T-helper 2 cell treated with Interferon-gamma antibody and Interleukin-4, amounts not matched to agents 5 μg/mL and 100 μg/mL, for 36 hours (primary cell): ENCODE data around the gene PCDHGA4.
A peak's percentile ranks its signal among the peaks of the same experiment; 100 is the strongest.
"Not testable (repeated sequence)": the region's sequence is repeated elsewhere in the genome, so short reads cannot be mapped to it uniquely, and the experiment has no call there.

Experiments used
- DNase-seq: peaks from one replicate; pipeline ENCODE4 v3.0.0; 2021; ENCODE audit warnings: low spot score
- H3K27ac Mint-ChIP-seq: one replicate; pipeline ENCODE4 v1.8.0; 2021; ENCODE audit warnings: mild to moderate bottlenecking, mixed read lengths
- H3K27me3 Mint-ChIP-seq: one replicate; pipeline ENCODE4 v1.8.0; 2021; ENCODE audit warnings: low read depth, mixed read lengths
- H3K36me3 Mint-ChIP-seq: one replicate; pipeline ENCODE4 v1.8.0; 2021; ENCODE audit warnings: low read depth, mixed read lengths
- H3K4me1 Mint-ChIP-seq: one replicate; pipeline ENCODE4 v1.8.0; 2021; ENCODE audit warnings: low read depth, mixed read lengths
- H3K4me3 Mint-ChIP-seq: one replicate; pipeline ENCODE4 v1.8.0; 2022; ENCODE audit warnings: mild to moderate bottlenecking, moderate library complexity, mixed read lengths
- H3K9me3 Mint-ChIP-seq: one replicate; pipeline ENCODE4 v1.8.0; 2021; ENCODE audit warnings: mixed read lengths

The PCDHGA4 gene

DNA sequence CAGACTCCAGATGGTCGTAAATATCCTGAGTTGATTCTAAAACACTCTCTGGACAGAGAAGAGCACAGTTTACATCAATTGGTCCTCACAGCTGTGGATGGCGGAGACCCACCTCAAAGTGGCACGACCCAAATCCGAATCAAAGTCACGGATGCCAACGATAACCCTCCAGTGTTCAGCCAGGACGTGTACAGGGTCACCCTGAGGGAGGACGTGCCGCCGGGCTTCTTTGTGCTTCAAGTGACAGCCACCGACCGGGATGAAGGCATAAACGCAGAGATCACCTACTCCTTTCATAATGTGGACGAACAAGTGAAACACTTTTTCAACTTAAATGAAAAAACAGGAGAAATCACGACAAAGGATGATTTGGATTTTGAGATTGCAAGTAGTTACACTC, 5.9 kb downstream of the PCDHGA4 start:
- H3K9me3 Mint-ChIP-seq, result peaks cover 44% of the 10 kb centered on the region
- H3K4me1 Mint-ChIP-seq, result peaks cover 2% of the 10 kb centered on the region
- DNase-seq, result no peak
- H3K27me3 Mint-ChIP-seq, result peaks cover 48% of the 10 kb centered on the region
- H3K27ac Mint-ChIP-seq, result no peak overlapping the region
- H3K36me3 Mint-ChIP-seq, result peaks cover 7% of the 10 kb centered on the region
- no peak overlapping the region for H3K4me3 Mint-ChIP-seq

DNA sequence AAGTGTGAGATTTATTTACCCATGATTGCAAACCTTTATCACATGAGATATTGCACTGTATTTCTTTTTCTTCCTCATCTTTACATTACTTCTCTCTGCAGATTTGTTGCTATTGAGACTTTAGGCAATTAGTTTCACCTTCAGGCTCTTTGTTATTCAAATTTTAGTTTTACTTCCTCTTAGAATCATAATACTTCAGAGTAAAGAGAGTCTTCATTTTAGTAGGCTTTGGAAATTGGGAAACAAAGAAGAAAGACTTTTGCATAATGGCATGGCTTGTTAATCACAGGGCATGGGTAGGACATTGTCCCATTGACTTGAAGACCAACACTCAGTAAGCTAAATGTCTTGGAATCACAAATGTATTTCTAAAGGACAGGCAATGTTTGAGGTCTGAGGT, 7.9 kb downstream of the PCDHGA4 start:
- no peak overlapping the region for H3K4me3 Mint-ChIP-seq
- H3K27me3 Mint-ChIP-seq, result peaks cover 51% of the 10 kb centered on the region
- H3K4me1 Mint-ChIP-seq, result peaks cover 2% of the 10 kb centered on the region
- peaks cover 7% of the 10 kb centered on the region for H3K36me3 Mint-ChIP-seq
- H3K9me3 Mint-ChIP-seq, result peaks cover 42% of the 10 kb centered on the region
- DNase-seq, result no peak
- H3K27ac Mint-ChIP-seq, result no peak overlapping the region

DNA sequence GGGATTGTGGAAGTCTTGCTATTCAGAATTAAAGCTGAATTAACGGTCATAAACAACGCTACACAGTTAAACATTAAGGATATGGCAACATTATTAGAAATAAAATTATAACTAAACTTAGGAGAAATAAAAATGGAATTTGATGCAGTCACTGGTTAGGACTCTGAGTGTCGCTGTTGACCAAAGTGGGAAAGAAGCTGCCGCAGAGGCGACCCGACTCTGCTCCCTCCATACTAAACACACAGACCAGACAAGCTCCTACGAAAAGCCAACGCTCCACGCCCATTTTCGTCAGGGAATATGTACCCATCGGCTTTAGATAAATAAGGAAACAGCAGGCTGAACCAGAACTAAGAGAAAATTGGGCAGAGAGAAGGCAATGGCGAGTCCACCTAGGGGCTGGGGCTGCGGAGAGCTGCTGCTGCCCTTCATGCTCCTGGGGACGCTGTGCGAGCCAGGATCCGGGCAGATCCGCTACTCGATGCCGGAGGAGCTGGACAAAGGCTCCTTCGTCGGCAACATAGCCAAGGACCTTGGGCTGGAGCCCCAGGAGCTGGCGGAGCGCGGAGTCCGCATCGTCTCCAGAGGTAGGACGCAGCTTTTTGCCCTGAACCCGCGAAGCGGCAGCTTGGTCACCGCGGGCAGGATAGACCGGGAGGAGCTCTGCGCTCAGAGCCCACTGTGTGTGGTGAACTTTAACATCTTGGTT, 9.3 kb downstream of the PCDHGA4 start, which contains the start of gene PCDHGA5:
TSS of gene PCDHGA5 (plus strand) at position 211 of the 709 bp plus-strand sequence. CDS start at position 380, 169 bp downstream.
- peaks cover 2% of the 10 kb centered on the region for H3K4me1 Mint-ChIP-seq
- H3K9me3 Mint-ChIP-seq, result peaks cover 42% of the 10 kb centered on the region

DNA sequence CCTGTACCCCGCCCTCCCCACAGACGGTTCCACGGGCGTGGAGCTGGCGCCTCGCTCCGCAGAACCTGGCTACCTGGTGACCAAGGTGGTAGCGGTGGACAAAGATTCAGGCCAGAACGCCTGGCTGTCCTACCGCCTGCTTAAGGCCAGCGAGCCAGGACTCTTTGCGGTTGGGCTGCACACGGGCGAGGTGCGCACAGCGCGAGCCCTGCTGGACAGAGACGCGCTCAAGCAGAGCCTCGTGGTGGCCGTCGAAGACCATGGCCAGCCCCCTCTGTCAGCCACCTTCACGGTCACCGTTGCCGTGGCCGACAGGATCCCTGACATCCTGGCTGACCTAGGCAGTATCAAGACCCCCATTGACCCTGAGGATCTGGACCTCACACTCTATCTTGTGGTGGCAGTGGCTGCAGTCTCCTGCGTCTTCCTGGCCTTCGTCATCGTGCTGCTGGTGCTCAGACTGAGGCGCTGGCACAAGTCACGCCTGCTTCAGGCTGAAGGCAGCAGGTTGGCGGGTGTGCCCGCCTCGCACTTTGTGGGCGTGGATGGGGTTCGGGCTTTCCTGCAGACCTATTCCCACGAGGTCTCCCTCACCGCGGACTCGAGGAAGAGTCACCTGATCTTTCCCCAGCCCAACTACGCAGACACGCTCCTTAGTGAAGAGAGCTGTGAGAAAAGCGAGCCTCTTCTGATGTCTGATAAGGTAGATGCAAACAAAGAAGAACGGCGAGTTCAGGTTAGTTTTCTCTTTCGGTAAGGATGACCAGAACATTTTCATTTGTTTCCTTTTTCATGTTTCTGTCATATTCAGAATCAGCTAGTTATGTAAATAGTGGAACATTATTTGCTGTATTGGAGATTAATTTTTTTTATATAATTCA, 11.4 kb downstream of the PCDHGA4 start:
- H3K36me3 Mint-ChIP-seq, result peaks cover 5% of the 10 kb centered on the region
- H3K4me3 Mint-ChIP-seq, result no peak overlapping the region
- peaks cover 2% of the 10 kb centered on the region for H3K4me1 Mint-ChIP-seq
- DNase-seq, result no peak
- no peak overlapping the region for H3K27ac Mint-ChIP-seq
- H3K9me3 Mint-ChIP-seq, result peaks cover 31% of the 10 kb centered on the region
- peaks cover 50% of the 10 kb centered on the region for H3K27me3 Mint-ChIP-seq

More for the DNA sequence above, 9.3 kb downstream of the PCDHGA4 start, which contains the start of gene PCDHGA5:
- H3K36me3 Mint-ChIP-seq, result peaks cover 7% of the 10 kb centered on the region
- no peak within 1 kb of the TSS for H3K27ac Mint-ChIP-seq
- H3K27me3 Mint-ChIP-seq, result peaks cover 53% of the 10 kb centered on the region
- no peak for DNase-seq
- no peak within 1 kb of the TSS for H3K4me3 Mint-ChIP-seq

DNA sequence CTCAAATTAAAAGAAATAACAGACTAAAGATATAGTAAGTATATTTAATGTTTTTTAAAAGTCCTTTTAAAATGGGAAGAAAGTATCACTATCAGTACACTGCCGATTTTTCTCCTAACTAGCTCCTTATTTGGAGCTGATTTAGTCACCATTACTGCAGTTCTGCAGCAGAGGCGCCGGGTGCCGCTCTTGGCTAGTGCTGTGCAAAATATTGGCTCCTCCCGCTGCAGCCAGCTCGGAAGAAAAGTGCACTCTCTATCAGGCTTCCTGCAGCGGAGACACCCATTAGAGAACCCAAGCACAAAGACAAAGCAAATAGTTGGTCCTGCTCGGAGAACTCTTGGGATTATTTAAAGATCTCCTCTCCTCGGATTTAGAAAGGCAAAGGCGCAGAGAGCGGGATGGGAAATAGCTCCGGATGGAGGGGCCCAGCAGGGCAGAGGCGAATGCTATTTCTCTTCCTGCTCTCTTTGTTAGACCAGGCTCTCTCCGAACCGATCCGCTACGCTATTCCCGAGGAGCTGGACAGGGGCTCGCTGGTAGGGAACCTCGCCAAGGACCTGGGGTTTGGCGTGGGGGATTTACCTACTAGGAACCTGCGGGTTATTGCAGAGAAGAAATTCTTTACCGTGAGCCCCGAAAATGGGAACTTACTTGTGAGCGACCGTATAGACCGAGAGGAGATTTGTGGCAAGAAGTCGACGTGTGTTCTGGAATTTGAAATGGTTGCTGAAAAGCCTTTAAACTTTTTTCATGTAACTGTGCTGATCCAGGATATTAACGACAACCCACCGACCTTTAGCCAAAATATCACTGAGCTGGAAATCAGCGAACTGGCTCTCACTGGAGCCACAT, 15.4 kb downstream of the PCDHGA4 start, which contains the start of gene PCDHGB3:
TSS of gene PCDHGB3 (plus strand) at position 249 of the 855 bp plus-strand sequence. CDS start at position 402, 153 bp downstream.
- Mint-ChIP-seq H3K4me1 (peaks cover 2% of the 10 kb centered on the region), H3K27ac (no peak within 1 kb of the TSS), H3K27me3 (peaks cover 25% of the 10 kb centered on the region), H3K9me3 (peaks cover 34% of the 10 kb centered on the region), H3K36me3 (peaks cover 1% of the 10 kb centered on the region), H3K4me3 (peak within 1 kb of the TSS; percentile 83)
- no peak for DNase-seq

DNA sequence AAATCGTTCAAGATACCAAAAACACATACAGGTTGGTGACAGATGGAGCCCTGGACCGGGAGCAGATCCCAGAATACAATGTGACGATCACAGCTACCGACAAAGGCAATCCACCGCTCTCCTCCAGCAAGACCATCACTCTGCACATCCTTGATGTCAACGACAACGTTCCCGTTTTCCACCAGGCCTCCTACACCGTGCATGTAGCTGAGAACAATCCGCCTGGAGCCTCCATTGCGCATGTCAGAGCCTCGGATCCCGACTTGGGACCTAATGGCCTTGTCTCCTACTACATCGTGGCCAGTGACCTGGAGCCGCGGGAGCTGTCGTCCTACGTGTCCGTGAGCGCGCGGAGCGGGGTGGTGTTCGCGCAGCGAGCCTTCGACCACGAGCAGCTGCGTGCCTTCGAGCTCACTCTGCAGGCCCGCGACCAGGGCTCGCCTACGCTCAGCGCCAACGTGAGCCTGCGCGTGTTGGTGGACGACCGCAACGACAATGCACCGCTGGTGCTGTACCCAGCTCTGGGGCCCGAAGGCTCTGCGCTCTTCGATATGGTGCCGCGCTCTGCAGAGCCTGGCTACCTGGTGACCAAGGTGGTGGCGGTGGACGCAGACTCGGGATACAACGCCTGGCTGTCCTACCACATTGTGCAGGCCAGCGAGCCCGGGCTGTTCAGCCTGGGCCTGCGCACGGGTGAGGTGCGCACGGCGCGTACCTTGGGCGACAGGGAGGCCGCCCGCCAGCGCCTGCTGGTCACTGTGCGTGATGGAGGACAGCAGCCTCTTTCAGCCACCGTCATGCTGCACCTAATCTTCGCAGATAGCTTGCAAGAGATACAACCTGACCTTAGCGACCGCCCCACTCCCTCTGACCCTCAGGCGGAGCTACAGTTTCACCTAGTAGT, 17.0 kb downstream of the PCDHGA4 start:
- peaks cover 2% of the 10 kb centered on the region for H3K4me1 Mint-ChIP-seq
- peaks cover 14% of the 10 kb centered on the region for H3K27me3 Mint-ChIP-seq
- H3K27ac Mint-ChIP-seq, result no peak overlapping the region
- H3K36me3 Mint-ChIP-seq, result peaks cover 1% of the 10 kb centered on the region
- H3K9me3 Mint-ChIP-seq, result peaks cover 34% of the 10 kb centered on the region
- H3K4me3 Mint-ChIP-seq, result no peak overlapping the region
- no peak for DNase-seq

DNA sequence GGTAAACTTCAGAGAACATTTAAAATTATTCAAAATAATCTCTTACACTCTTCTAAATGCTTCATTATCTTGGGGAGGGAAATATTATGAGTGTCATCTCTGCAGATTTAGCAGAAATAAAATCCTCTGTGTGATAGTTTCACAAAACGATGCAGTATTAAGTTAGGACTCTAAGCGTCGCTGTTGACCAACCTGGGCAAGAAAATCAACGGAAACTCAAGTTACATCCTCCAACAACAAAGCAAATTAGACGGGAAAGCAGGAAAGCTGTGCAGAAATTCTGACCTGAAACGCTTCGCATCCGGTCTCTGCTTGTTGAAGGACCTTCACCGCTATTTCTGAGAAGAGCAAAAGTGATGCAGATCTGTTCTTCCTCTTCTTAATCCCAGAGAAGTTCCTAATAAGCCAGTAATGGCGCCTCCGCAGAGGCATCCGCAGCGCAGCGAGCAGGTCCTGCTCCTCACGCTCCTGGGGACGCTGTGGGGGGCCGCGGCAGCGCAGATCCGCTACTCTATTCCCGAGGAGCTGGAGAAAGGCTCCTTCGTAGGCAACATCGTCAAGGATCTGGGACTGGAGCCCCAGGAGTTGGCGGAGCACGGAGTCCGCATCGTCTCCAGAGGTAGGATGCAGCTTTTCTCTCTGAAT, 19.0 kb downstream of the PCDHGA4 start, which contains the start of gene PCDHGA6:
TSS of gene PCDHGA6 (plus strand) at position 219 of the 645 bp plus-strand sequence. CDS start at position 412, 193 bp downstream.
- Mint-ChIP-seq H3K27ac (no peak within 1 kb of the TSS), H3K27me3 (peaks cover 12% of the 10 kb centered on the region), H3K36me3 (peaks cover 1% of the 10 kb centered on the region), H3K4me3 (no peak within 1 kb of the TSS), H3K9me3 (peaks cover 34% of the 10 kb centered on the region), H3K4me1 (peaks cover 2% of the 10 kb centered on the region)
- DNase-seq, result no peak

DNA sequence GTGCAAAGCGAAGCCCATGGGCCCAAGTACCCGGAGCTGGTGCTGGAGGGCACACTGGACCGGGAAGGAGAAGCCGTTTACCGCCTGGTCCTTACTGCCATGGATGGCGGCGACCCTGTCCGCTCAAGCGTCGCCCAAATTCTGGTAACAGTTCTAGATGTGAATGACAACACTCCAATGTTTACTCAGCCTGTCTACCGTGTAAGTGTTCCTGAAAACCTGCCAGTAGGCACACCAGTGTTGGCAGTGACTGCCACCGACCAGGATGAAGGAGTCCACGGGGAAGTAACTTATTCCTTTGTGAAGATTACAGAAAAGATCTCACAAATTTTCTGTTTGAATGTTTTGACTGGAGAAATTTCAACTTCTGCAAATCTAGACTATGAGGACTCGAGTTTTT, 19.8 kb downstream of the PCDHGA4 start:
- H3K4me1 Mint-ChIP-seq, result peaks cover 2% of the 10 kb centered on the region
- H3K9me3 Mint-ChIP-seq, result peaks cover 34% of the 10 kb centered on the region
- peaks cover 1% of the 10 kb centered on the region for H3K36me3 Mint-ChIP-seq
- peaks cover 12% of the 10 kb centered on the region for H3K27me3 Mint-ChIP-seq
- no peak overlapping the region for H3K27ac Mint-ChIP-seq
- DNase-seq, result no peak
- H3K4me3 Mint-ChIP-seq, result no peak overlapping the region

DNA sequence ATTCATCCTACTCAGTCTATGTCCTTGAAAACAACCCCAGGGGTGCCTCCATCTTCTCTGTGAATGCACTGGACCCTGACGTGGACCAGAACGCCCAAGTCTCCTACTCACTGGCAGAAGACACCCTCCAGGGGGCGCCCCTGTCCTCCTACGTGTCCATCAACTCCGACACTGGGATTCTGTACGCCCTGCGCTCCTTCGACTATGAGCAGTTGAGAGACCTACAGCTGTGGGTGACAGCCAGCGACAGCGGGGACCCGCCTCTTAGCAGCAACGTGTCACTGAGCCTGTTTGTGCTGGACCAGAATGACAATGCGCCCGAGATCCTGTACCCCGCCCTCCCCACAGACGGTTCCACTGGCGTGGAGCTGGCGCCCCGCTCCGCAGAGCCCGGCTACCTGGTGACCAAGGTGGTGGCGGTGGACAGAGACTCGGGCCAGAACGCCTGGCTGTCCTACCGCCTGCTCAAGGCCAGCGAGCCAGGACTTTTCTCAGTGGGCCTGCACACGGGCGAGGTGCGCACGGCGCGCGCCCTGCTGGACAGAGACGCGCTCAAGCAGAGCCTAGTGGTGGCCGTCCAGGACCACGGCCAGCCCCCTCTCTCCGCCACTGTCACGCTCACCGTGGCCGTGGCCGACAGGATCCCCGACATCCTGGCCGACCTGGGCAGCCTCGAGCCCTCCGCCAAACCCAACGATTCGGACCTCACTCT, 20.8 kb downstream of the PCDHGA4 start:
- H3K27me3 Mint-ChIP-seq, H3K36me3 Mint-ChIP-seq, H3K4me3 Mint-ChIP-seq, H3K4me1 Mint-ChIP-seq, DNase-seq, H3K27ac Mint-ChIP-seq: not testable (repeated sequence)
- H3K9me3 Mint-ChIP-seq, result peaks cover 34% of the 10 kb centered on the region

DNA sequence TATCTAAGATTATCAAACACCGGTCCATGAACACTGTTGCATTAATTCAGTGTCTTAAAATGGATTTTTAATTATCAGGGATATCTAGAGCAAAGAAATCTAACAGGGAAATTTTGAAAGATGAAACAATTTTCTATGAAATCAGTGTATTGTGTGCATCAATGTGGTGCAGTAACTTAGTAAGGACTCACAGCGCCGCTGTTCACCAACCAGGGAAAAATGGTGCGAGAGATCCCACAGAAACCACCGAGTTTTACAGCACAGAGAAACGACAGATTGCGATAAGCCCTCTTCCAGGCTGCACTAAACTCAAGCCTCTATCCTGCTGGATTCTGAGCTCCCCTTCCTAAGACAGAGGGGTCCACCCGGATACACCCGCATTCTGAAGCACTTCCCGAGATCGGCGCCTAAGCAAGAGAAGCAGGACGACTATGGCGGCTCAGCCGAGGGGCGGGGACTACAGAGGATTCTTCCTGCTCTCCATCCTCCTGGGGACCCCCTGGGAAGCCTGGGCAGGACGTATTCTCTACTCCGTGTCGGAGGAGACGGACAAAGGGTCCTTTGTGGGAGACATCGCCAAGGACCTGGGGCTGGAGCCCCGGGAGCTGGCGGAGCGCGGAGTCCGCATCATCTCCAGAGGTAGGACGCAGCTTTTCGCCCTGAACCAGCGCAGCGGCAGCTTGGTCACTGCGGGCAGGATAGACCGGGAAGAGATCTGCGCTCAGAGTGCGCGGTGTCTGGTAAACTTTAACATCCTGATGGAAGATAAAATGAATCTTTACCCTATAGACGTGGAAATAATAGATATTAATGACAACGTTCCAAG, 27.9 kb downstream of the PCDHGA4 start, which contains the start of gene PCDHGA7:
TSS of gene PCDHGA7 (plus strand) at position 274 of the 826 bp plus-strand sequence. CDS start at position 432, 158 bp downstream.
- Mint-ChIP-seq H3K27me3 (peaks cover 26% of the 10 kb centered on the region), H3K27ac (no peak within 1 kb of the TSS), H3K36me3 (no peaks in the 10 kb centered on the region), H3K9me3 (peaks cover 18% of the 10 kb centered on the region), H3K4me1 (no peaks in the 10 kb centered on the region), H3K4me3 (peak within 1 kb of the TSS; percentile 79)
- DNase-seq, result no peak

DNA sequence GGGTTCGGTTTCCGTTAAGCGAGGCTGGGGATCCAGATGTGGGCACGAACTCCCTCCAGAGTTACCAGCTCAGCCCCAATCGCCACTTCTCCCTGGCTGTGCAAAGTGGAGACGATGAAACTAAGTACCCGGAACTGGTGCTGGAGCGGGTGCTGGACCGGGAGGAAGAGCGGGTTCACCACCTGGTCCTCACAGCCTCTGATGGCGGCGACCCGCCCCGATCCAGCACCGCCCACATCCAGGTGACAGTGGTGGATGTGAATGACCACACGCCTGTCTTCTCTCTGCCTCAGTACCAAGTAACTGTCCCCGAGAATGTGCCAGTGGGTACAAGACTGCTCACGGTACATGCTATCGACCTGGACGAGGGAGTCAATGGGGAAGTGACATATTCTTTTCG, 28.5 kb downstream of the PCDHGA4 start:
- Mint-ChIP-seq H3K4me3 (peak overlapping the region; percentile 79), H3K36me3 (no peaks in the 10 kb centered on the region), H3K27ac (no peak overlapping the region), H3K4me1 (no peaks in the 10 kb centered on the region), H3K9me3 (peaks cover 20% of the 10 kb centered on the region), H3K27me3 (peaks cover 26% of the 10 kb centered on the region)
- no peak for DNase-seq
